ENCODE measurements around the gene PNMA8C.

- no peak for TF ChIP-seq ZNF510 (tag by site-specific recombination; IDR thresholded peaks at IDR 0.05; ENCODE audit: insufficient replicate concordance)
- TF ChIP-seq SP2 (tag by site-specific recombination; IDR thresholded peaks at IDR 0.05): no peak
- TF ChIP-seq ZNF48 (tag by site-specific recombination; IDR thresholded peaks at IDR 0.05): no peak
- no peak for TF ChIP-seq MZF1 (tag by site-specific recombination; IDR thresholded peaks at IDR 0.05; ENCODE audit: borderline replicate concordance)
- TF ChIP-seq CTCF (tag by site-specific recombination; IDR thresholded peaks at IDR 0.05): no peak
- TF ChIP-seq ZNF157 (tag by site-specific recombination; IDR thresholded peaks at IDR 0.05): no peak
- TF ChIP-seq ZNF274 (IDR thresholded peaks at IDR 0.05; ENCODE audit: low read length): no peak
- no peak for TF ChIP-seq ZNF274 (tag by site-specific recombination; IDR thresholded peaks at IDR 0.05; ENCODE audit: borderline replicate concordance)
- TF ChIP-seq, protein P1, sequence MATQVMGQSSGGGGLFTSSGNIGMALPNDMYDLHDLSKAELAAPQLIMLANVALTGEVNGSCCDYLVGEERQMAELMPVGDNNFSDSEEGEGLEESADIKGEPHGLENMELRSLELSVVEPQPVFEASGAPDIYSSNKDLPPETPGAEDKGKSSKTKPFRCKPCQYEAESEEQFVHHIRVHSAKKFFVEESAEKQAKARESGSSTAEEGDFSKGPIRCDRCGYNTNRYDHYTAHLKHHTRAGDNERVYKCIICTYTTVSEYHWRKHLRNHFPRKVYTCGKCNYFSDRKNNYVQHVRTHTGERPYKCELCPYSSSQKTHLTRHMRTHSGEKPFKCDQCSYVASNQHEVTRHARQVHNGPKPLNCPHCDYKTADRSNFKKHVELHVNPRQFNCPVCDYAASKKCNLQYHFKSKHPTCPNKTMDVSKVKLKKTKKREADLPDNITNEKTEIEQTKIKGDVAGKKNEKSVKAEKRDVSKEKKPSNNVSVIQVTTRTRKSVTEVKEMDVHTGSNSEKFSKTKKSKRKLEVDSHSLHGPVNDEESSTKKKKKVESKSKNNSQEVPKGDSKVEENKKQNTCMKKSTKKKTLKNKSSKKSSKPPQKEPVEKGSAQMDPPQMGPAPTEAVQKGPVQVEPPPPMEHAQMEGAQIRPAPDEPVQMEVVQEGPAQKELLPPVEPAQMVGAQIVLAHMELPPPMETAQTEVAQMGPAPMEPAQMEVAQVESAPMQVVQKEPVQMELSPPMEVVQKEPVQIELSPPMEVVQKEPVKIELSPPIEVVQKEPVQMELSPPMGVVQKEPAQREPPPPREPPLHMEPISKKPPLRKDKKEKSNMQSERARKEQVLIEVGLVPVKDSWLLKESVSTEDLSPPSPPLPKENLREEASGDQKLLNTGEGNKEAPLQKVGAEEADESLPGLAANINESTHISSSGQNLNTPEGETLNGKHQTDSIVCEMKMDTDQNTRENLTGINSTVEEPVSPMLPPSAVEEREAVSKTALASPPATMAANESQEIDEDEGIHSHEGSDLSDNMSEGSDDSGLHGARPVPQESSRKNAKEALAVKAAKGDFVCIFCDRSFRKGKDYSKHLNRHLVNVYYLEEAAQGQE (tag by site-specific recombination; IDR thresholded peaks at IDR 0.05): no peak
- no peak for TF ChIP-seq ZNF768 (tag by site-specific recombination; IDR thresholded peaks at IDR 0.05)
- no peak for TF ChIP-seq ZEB2 (tag by site-specific recombination; IDR thresholded peaks at IDR 0.05)
- TF ChIP-seq ZNF843 (tag by site-specific recombination; IDR thresholded peaks at IDR 0.05): no peak
Measured at GRCh38 chr19:46426035-46426505, 2.7 kb downstream of the PNMA8C start.

Data from HEK293 (cell line).